Activated CD4-positive, alpha-beta T cell treated with anti-CD3 and anti-CD28 coated beads for 4 hours (primary cell): ENCODE data around the gene DNAH7.
"Not testable (repeated sequence)": the region's sequence is repeated elsewhere in the genome, so short reads cannot be mapped to it uniquely, and the experiment has no call there.

Experiments
- DNase-seq, 2 donors: peaks; one replicate each; pipeline ENCODE4 v3.0.0-alpha.2; 2020

The DNAH7 gene

DNA sequence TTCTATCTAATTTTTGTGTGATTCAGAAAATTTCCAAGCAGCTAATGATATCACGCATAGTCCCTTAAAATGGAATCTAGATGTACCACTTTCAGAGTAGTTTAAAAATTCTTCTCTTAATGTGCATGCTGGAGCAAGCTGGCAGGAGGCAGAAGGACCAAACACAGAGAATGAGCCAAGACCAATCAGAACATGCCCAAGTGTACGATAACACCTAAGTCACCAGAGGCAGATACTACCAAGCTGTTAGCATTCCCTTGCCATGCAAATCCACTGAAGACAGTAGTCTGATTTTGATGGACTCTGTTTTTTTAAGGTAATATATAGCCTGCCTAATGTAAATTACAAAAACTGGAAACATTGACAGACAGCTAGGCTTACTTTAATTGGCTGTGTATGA is 109.3 kb downstream of the DNAH7 start:
- no peak for DNase-seq

DNA sequence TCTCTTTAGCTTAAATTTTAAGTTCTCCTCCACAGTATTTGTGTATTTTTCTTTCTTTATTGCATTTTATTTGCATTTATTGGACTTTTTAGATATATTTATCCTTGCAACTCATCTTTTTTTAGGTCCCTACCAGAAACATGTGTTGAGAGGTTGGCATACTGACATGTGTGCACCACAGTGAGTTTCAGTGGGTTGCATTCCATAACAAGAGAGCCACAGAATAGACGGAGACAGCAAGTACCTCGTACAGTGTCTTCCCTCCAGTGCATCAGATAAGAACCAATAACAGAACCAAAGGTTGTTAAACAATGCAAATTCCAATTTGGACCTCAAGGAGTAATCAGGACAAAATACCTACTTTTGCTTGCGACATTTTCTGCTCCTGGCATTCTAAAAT is 111.9 kb downstream of the DNAH7 start:
- DNase-seq, result no peak

DNA sequence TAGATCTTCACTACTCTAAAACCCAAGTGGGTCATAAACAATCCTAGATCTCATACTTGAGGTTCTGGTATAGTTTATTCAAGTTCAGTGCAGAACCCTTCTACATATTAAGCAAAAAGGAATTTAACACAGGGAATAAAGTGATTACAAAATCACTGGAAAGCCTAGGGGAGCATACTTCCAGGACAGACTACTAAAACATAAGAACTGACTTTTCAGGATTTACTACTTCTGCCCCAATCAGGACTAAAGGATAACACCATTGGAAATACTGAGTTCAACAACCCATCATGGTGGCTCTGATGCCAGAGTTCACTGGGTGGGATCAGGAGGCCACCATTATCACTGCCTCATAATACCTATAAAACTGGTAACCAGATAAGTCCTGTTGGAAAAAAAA is 123.6 kb downstream of the DNAH7 start:
- DNase-seq, result no peak

DNA sequence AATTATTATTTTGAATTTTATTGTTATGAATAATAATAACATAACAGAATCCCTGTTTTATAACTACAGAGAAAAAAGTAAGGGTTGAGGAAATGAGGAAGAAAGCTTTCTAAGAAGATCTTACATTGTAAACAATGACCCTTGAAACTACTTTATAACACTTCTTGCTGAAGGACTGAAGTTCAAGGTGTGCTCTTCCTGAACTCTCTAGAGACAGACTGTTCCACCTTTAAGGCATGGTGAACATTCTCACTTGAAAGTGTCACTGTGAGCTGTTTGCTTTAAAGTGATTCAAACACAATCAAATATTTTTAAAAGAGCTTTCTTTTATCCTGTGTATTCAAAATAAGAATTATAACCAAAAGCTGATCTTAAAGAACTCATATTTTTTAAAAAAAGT is 131.5 kb downstream of the DNAH7 start:
- DNase-seq, result no peak

DNA sequence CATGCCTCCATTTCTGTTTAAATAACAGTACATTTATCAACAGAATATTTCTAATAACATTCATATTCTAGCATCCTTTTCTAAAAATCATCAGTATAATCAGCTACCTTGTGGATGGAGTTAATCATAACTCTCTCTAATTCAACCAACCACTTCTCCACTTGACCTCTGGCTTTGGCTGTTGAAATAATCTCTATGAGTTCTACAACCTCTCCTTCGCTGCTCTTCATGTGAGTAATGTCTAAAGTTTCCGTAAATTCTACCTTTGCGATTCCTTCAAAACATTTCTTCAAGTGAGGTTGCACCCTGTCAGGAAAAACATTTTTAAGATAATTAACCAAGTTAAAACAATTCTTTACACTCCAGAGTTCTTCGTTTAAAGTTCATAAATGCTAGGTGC is 134.2 kb downstream of the DNAH7 start:
- DNase-seq, result no peak

DNA sequence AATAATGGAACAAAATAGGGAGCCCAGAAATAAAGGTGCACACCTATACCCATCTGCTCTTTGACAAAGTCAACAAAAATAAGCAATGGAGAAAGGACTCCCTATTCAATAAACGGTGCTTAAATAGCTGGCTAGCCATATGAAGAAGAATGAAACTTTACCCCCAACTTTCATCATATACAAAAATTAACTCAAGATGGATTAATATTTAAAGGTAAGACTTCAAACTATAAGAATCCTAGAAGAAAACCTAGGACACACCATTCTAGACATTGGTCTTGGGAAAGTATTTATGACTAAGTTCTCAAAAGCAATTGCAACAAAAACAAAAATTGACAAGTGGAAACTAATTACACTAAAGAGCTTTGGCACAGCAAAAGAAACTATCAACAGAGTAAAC is 139.1 kb downstream of the DNAH7 start:
- no peak for DNase-seq

DNA sequence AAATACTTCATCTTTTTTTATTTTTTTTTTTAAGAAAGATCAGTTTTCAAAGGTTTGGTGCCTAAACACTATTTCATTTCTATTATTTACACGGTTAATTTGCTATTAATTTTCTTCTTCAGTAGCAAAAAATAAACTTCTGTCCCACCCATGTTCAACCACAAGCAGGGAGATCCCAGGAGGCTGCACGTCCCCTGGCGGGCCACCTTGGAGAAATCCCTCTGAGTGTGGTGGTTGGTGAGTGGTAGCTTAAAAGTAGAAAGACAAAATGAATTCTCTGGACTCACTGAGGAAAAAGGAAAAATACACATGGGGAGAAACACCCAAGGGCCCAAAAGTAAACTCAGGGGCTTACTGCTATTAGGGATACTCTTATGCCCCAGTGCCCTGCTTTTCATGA is 143.5 kb downstream of the DNAH7 start:
- DNase-seq, result no peak

DNA sequence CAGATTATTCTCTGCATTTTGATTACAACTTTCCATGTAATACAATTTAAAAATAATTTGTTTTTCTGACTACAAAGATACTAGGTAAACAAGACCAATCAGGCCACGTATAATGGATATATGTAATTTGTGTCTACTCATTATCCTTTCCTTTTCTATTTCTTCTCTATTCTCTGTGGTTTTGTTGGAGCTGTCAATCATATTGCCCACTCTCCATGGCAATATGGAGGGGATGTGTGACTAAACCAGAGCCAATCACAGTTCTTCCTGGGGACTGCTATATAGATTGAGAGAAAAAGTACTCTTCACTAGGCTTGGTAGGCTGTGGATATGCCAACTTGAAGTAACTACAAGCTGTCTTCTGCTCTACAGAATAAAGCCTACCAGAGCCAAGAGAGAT is 144.7 kb downstream of the DNAH7 start:
- DNase-seq, result no peak

DNA sequence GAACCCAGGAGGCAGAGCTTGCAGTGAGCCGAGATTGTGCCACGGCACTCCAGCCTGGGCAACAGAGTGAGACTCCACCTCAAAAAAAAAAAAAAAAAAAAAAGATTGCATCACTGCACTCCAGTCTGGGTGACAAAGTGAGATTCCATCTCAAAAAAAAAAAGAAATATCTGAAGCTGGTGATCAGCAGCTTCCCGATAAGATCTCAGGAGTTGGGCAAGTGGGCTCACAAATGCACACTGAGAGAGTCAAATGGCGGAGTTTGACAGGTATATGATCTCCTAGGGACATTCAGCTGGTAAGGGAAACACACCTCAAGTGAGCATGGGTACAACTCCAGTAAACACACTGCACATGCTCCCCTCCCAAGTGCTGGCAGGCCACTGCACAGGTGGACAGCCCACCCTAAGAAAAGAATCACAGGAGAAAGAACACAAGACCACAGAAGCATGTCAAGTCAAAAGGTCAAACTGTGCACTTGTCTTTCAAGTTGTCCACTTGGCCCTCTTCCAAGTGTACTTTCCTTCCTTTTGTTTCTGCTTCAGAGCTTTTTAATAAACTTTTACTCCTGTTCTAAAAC is 151.5 kb downstream of the DNAH7 start:
- DNase-seq, result not testable (repeated sequence)

DNA sequence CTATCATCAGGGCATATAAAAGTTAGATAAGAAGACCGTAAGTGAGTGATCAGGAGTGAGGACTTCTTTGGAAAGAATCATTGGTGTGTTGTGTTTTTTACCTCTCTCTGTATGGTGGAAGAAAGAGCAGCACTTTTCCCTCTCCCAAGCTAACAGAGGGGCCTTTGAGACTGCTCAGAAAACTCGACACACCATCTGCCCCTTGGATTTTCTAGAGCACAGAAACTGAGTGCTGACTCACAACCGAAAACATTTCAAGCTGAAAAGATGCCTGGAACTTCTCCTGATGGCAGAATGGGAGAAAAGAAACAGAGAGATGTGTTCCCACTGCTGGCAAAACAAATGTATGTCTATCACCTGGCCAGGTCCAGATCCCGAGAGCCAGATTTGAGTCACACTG is 156.6 kb downstream of the DNAH7 start:
- DNase-seq, result no peak

DNA sequence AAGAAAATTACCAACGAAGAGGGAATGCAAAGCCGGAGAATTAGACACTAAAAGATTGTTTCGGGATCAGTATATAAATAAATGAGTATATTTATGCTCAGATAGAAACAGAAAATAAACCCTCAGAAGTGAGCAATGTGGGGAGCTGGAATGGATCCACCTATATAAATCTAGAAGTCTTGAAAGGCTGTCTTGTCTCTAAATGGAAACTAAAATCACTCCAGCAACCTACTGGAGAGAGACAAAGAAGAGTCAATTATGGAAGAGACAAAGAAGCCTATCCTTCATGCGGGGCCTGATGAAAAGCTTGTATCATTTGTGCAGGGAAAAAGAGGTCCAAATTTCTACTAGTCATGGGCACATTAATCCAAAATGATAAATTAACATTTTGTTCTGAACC is 158.1 kb downstream of the DNAH7 start:
- no peak for DNase-seq

DNA sequence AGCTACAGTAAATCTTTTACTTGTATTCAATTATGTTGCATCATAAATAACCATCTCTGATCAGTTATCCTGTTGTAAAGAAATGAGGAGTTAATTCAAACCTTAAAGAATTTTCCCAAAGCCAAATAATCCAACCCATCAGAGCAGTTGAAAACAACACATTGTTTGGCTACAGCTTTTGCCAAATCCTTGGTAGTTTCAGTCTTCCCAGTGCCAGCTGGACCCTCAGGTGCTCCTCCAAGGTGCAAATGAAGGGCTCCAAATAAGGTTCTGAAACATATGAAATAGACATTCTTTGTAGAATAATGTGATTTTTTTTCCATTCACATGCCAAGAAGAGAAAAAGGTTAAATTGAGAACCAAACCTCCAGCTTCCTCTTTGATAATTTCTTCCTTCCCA is 158.7 kb downstream of the DNAH7 start:
- DNase-seq, result no peak

DNA sequence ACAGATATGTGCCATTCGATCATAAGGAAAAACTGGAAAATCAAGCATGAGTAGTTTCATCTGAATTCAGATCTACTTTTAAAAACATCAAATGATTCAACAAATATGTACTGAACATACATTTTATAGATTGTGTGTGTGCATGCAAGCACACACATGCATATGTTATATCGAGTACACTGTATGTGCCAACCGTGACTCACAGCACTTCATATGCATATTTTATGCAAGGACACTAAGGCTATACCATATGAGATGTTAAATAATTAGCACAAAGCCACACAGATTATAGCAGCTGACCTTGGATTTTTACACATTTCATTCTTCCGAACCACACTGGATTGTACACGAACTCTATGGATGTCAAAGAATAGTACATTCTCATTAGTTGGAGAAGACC is 161.2 kb downstream of the DNAH7 start:
- DNase-seq, result no peak

DNA sequence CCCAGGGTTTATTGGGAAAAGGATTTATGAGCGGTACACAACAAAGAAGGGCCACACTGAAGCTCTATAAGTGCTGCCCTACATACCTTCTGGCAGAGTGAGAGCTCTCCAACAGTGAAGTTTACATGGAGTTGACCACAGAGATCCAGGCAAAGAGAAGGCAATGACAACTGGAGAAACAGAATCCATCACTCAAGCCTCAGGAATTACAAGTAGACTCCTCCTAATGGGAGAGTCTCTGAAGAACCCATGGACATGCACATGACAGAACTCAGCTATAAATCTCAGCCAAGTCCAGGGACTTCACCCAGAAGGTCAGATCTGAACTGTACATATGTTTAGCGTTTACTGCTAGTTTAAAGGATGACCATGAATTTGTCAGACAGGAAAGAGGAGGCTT is 164.7 kb downstream of the DNAH7 start:
- DNase-seq, result no peak

DNA sequence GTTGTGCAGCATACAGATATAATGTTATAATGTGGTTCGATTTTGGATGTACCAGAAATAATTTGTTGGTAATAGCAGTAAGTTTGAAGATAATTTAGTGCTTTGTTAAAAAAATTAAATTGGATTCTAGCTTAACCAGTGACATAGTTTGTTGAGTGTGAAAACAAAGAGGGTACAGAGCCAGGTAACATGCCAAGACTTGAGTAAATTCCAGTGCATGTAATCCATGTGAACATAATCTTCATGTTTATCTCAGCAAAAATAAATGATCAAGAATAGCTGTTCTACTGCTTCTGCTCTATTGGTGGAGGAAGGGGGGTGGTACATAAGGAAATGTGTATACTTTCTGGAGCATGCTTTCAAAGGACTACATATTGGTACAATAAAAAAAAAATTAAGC is 165.8 kb downstream of the DNAH7 start:
- no peak for DNase-seq

DNA sequence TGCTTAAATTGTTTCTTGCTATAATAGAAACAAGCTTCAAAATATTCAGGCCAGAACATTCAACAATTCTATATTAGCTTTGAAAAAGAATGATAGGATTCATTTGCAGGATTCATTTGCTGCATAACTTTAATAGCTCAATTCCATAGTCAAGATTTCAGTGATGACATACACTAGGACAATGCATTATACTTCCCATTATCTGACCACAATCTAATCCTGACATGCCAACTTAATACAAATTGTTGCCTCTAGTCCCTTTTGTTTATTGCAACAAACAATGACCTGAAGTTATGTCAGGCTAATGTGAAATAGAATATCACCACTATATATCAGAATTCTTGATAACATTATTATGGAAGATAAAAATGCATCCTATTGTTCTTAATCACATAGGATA is 169.4 kb downstream of the DNAH7 start:
- no peak for DNase-seq

DNA sequence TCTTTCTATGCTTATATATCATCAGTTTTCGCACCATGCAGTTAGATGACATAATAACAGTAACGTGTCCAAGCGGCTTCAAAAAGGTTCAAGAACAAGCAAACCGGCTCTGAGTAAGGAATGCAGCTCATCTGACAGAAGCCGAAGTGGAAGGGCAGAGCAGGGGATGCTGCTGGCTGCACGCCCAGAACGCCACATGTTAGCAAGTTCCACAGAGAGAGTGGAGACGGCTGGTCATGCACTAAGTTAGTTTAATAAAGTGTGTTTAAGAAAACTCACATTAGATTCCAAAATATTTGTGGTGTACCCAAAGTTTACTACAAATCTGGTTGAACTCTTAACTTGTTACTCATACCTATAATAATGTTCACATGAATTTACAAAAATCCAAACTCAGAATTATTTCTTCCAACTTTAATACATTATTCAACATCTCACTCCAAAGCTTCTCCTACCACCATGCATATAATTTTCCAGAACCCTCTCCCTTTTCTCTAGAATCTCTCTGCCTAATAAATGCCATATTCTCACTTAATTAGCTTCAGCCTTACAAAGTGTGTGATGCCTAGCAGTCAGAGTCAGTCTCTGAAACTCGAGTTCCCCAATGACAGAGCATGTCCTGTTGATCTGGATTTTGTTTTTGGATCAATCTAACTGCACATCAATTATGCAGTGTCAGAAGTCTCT is 170.0 kb downstream of the DNAH7 start:
- no peak for DNase-seq

DNA sequence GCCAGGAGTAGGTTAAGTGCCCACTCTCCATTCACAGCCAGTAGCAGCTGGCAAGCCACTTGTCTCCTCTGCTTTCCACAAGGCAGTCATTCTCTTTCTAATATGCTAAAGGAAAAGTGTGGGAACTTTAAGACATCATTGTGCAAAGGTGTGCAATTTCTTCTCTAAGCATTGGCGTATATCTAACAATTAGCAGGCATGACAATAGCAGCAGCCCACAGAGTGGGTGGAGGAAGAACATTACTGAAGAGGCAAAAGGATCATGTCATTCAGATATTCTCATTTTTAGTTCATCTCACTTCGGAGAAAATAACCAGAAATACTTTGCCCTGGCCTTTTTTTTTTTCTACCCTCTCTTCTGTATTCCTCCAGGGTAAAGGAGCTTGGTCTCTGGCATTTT is 177.6 kb downstream of the DNAH7 start:
- no peak for DNase-seq

DNA sequence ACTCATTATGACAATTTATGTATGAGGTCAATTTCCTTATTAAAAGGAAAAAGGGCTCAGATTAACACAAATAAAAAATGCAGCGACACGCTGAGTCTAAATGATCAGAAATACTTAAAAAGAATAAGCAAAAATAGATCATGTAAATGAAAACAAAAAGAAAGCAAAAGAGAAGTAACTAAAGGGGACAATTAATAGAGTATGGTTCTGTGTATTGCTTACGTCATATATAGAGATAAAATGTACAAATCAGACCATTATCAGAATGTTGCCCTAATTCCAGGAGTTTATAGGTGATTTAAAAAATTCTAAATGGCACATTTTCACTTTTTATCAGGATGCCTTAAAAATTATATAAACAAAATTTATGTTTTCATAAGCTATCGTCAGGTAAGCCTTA is 189.5 kb downstream of the DNAH7 start:
- no peak for DNase-seq

DNA sequence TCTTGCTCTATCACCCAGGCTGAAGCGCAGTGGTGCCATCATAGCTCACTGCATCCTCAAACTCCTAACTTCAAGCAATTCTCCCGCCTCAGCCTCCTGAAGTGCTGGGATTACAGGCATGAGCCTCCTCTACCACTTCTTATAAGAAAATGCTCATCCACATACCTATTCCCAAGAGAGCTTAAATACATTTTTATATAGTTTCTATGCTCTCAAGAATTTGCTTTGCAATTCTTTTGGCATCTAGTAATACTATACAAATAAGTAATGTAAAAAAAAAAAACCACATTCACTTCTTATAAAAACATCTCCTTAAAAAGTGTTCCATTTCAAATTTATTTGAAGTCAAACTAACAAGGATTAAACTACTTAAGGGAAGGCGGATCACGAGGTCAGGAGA is 197.3 kb downstream of the DNAH7 start:
- DNase-seq, result no peak

DNA sequence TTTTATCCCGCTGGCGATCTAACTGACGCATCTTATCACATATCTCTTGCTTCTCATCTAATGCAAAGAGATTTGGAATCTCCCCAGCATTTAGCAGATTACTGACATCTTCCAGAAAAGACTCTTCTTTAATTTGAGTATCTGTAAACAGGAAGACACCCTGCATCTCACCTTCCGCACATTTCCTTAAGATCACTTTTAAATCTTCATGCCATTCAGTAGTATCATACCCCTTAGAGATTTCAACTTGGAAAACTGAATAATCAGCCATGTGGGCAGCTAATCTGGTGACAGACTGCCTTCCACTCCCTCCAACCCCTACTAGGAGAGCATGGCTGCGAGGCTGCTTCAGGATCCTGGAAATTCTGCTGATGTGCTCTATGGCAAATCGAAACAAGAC is 204.3 kb downstream of the DNAH7 start:
- DNase-seq, result no peak

DNA sequence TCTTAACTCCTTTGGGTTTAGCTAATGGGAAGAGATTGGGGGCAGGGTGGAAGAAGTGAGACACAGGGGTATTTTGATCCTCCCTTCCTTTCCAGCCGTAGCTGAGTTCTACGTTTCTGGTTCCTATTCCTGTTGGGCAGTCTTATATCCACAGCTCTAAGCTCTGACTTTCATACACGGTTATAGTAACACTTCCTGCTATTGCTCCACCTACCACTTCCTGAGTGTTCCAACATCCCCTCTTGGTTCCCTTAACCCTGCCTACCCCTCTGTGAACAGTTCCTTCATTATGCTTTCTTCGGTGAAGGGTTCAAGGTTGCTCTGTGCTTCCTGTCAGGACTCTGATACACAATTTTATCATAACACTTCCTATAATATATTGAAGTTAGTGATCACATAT is 205.1 kb downstream of the DNAH7 start:
- no peak for DNase-seq

DNA sequence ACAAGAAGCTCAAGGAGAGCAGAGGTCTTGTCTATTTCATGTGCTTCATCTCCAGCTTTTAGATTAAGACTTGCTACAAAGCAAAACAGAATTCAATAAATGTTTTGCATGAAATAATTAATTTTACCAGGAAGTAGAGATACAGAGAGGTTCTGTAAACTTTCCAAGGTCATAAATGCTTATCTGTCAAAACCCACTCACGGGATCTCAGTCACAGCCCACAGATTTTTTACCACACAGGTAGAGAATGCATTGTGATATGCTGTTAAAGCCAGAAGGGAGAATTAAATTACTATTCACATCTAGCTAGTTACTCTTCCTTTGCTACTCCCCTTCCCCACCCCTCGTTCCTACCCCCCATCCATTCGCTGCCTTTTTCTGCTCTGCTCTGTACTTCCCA is 205.5 kb downstream of the DNAH7 start:
- no peak for DNase-seq

DNA sequence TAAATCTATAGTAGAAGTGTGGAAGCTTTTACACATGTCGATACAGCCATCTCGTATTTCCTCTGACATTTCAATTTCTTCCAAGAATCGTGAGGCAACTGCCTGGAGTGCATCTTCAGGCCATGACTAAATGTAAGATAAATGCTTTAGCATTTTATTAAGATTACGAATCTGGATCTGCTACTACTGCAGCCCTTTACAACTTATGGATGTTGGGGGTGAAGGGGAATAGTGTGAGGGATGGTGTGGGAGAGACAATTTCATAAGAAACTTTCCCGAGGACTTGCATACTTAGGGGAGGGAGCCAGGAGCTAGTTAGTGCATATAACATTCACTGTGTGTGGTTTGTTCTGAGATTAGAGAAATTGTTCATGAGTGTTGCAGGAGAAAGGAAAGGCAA is 206.8 kb downstream of the DNAH7 start:
- DNase-seq, result no peak

DNA sequence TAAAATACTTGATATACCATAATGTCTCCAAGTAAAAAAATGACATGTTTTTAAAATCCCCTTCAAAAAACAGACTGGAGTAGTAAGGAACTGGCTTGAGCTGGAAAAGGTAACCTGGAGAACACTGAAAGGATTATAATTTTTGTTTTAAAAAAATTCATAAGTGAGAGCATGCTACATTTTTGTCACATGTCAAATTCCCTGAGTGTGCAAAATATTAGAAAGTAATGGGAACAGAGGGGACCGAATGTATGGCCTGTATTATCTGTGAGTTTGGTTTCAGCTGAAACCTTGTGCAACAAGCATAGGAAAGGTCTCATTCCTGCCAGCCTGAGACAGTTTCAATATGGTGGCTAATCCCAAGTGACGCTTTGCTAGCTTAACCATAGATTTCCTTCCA is 209.1 kb downstream of the DNAH7 start:
- no peak for DNase-seq
